Measurements from ENCODE around the gene C1orf226. TPM values are rescaled to one million over a fixed set of nuclear protein-coding genes. Genes with fewer than 3 reads are reported as not detected.

The C1orf226 gene
- polyA plus RNA-seq, 2 of the 4 experiments (the other 2 are of a cell fraction), result 0.32 to 0.37 TPM

GRCh38 chr1:162335126-162335525, 46.4 kb upstream of the C1orf226 start (continued):
- TF ChIP-seq SREBF2 (IDR thresholded peaks at IDR 0.05) (no peak), TP53 (CRISPR knock-in tag; IDR thresholded peaks at IDR 0.05) (no peak), HMGXB4 (CRISPR knock-in tag; IDR thresholded peaks at IDR 0.05; ENCODE audit: borderline replicate concordance) (no peak), MAX (IDR thresholded peaks at IDR 0.05) (no peak)

- no peak overlapping the region for H3K27ac ChIP-seq
- TF ChIP-seq EP300 (IDR thresholded peaks at IDR 0.05) (no peak), JUNB (IDR thresholded peaks at IDR 0.05) (no peak), RNF2 (IDR thresholded peaks at IDR 0.05; ENCODE audit: borderline replicate concordance, low read depth) (no peak), MAX (IDR thresholded peaks at IDR 0.05) (no peak), CHD2 (IDR thresholded peaks at IDR 0.05; ENCODE audit: low read length, partially characterized antibody) (no peak), TP53 (CRISPR knock-in tag; IDR thresholded peaks at IDR 0.05) (no peak), BCL3 (IDR thresholded peaks at IDR 0.05) (no peak), RARB (CRISPR knock-in tag; IDR thresholded peaks at IDR 0.05) (no peak), GATA3 (IDR thresholded peaks at IDR 0.05; ENCODE audit: borderline replicate concordance) (no peak), ZFP36 (IDR thresholded peaks at IDR 0.05; ENCODE audit: borderline replicate concordance, partially characterized antibody) (no peak), CBX8 (IDR thresholded peaks at IDR 0.05) (no peak), EHMT2 (IDR thresholded peaks at IDR 0.05; ENCODE audit: low read depth) (no peak), KDM5A (IDR thresholded peaks at IDR 0.05) (no peak), RFX5 (IDR thresholded peaks at IDR 0.05) (no peak), POLR2AphosphoS2 (conservative IDR thresholded peaks at IDR 0.05; ENCODE audit: low read length) (no peak), NFE2L2 (conservative IDR thresholded peaks at IDR 0.05; ENCODE audit: low read length) (no peak), E2F6 (IDR thresholded peaks at IDR 0.05; ENCODE audit: borderline replicate concordance, low read depth) (no peak), TFCP2L1 (CRISPR knock-in tag; IDR thresholded peaks at IDR 0.05) (no peak), PBX3 (IDR thresholded peaks at IDR 0.05) (no peak)
- ATAC-seq (no peak), DNase-seq (ENCODE audit: low read depth in 1 of 2, low spot score in 1 of 2) (no peak), FAIRE-seq (no peak)
- H3K4me1 ChIP-seq, result no peaks in the 10 kb centered on the region
- H3K4me3 ChIP-seq, result no peak overlapping the region
- CTCF ChIA-PET, result no interaction called here
- POLR2A ChIA-PET, result no interaction called here
- H3K9me3 ChIP-seq, result no peaks in the 10 kb centered on the region
- 39% methylated on average over 7 of the region's 7 CpGs for WGBS (ENCODE audit: missing lambda C conversion rate)
- no peak overlapping the region for H3K4me2 ChIP-seq
These were observed 44.8 kb upstream of the C1orf226 start for GRCh38 chr1:162336621-162337285.
